ENCODE measurements around the gene TEAD1. TPM values are rescaled to one million over a fixed set of nuclear protein-coding genes. Genes with fewer than 3 reads are reported as not detected.

The TEAD1 gene
- total and polyA plus RNA-seq, 2 experiments from 2014 or later, result 24.5 to 103 TPM

- no peak for ATAC-seq
- H3F3A ChIP-seq (replicated peaks; ENCODE audit: low read depth), result no peaks in the 10 kb centered on the region
- H3K9me2 ChIP-seq (ENCODE audit: insufficient read depth), result no peaks in the 10 kb centered on the region
- H3K4me3 Mint-ChIP-seq, result no peak overlapping the region
- H3K4me3 ChIP-seq, result no peak overlapping the region
- DNase-seq (ENCODE audit: low spot score), result no peak
- H3K27me3 ChIP-seq (ENCODE audit: insufficient read depth), result no peaks in the 10 kb centered on the region
- H3K9me3 Mint-ChIP-seq, result no peaks in the 10 kb centered on the region
- H3K4me1 ChIP-seq (ENCODE audit: insufficient read depth), result peaks cover under 1% of the 10 kb centered on the region; the same call in 1 of the 2 replicates
- H3K27ac Mint-ChIP-seq, result peak overlapping the region; percentile 78
- H3K79me2 ChIP-seq (replicated peaks; ENCODE audit: insufficient read depth), result peaks cover 14% of the 10 kb centered on the region; the same call in 1 of the 2 replicates
- no peaks in the 10 kb centered on the region for H4K20me1 ChIP-seq (replicated peaks; ENCODE audit: insufficient read depth)
- H2AFZ ChIP-seq, result no peak overlapping the region
- peak overlapping the region; percentile 64; the same call in 1 of the 2 replicates for H3K27ac ChIP-seq (ENCODE audit: low read depth)
- peaks cover 8% of the 10 kb centered on the region for H3K27me3 Mint-ChIP-seq (ENCODE audit: insufficient read depth, low read depth, poor library complexity)
- no peaks in the 10 kb centered on the region for H3K36me3 ChIP-seq (ENCODE audit: insufficient read depth)
- peaks cover 23% of the 10 kb centered on the region for H3K36me3 Mint-ChIP-seq (ENCODE audit: low read depth)
- H3K4me2 ChIP-seq, result no peak overlapping the region
- TF ChIP-seq CREB1 (CRISPR knock-in tag; IDR thresholded peaks at IDR 0.05; ENCODE audit: low read depth) (no peak), NANOG (IDR thresholded peaks at IDR 0.05; ENCODE audit: borderline replicate concordance) (no peak), EZH2phosphoT487 (IDR thresholded peaks at IDR 0.05; ENCODE audit: unreplicated experiment) (no peak), ZNF331 (CRISPR knock-in tag; IDR thresholded peaks at IDR 0.05; ENCODE audit: low read depth) (no peak), STAT1 (IDR thresholded peaks at IDR 0.05; ENCODE audit: unreplicated experiment) (no peak), ZNF462 (CRISPR knock-in tag; IDR thresholded peaks at IDR 0.05) (no peak), JUNB (IDR thresholded peaks at IDR 0.05; ENCODE audit: unreplicated experiment) (no peak)
- TF ChIP-seq, protein P1, sequence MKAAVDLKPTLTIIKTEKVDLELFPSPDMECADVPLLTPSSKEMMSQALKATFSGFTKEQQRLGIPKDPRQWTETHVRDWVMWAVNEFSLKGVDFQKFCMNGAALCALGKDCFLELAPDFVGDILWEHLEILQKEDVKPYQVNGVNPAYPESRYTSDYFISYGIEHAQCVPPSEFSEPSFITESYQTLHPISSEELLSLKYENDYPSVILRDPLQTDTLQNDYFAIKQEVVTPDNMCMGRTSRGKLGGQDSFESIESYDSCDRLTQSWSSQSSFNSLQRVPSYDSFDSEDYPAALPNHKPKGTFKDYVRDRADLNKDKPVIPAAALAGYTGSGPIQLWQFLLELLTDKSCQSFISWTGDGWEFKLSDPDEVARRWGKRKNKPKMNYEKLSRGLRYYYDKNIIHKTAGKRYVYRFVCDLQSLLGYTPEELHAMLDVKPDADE (IDR thresholded peaks at IDR 0.05), result no peak
- TF ChIP-seq, protein P2, sequence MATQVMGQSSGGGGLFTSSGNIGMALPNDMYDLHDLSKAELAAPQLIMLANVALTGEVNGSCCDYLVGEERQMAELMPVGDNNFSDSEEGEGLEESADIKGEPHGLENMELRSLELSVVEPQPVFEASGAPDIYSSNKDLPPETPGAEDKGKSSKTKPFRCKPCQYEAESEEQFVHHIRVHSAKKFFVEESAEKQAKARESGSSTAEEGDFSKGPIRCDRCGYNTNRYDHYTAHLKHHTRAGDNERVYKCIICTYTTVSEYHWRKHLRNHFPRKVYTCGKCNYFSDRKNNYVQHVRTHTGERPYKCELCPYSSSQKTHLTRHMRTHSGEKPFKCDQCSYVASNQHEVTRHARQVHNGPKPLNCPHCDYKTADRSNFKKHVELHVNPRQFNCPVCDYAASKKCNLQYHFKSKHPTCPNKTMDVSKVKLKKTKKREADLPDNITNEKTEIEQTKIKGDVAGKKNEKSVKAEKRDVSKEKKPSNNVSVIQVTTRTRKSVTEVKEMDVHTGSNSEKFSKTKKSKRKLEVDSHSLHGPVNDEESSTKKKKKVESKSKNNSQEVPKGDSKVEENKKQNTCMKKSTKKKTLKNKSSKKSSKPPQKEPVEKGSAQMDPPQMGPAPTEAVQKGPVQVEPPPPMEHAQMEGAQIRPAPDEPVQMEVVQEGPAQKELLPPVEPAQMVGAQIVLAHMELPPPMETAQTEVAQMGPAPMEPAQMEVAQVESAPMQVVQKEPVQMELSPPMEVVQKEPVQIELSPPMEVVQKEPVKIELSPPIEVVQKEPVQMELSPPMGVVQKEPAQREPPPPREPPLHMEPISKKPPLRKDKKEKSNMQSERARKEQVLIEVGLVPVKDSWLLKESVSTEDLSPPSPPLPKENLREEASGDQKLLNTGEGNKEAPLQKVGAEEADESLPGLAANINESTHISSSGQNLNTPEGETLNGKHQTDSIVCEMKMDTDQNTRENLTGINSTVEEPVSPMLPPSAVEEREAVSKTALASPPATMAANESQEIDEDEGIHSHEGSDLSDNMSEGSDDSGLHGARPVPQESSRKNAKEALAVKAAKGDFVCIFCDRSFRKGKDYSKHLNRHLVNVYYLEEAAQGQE (IDR thresholded peaks at IDR 0.05; ENCODE audit: unreplicated experiment), result no peak
- H3K4me1 Mint-ChIP-seq, result peaks cover 30% of the 10 kb centered on the region
Measured at GRCh38 chr11:12871788-12872321, 197.6 kb downstream of the TEAD1 start.
